ENCODE results near the gene MAPKAPK2. TPM values are rescaled to one million over a fixed set of nuclear protein-coding genes. Genes with fewer than 3 reads are reported as not detected.
A peak's percentile ranks its signal among the peaks of the same experiment; 100 is the strongest.

The MAPKAPK2 gene
- total RNA-seq, 1 donor from 2014 or later, result 63.1 TPM

DNA sequence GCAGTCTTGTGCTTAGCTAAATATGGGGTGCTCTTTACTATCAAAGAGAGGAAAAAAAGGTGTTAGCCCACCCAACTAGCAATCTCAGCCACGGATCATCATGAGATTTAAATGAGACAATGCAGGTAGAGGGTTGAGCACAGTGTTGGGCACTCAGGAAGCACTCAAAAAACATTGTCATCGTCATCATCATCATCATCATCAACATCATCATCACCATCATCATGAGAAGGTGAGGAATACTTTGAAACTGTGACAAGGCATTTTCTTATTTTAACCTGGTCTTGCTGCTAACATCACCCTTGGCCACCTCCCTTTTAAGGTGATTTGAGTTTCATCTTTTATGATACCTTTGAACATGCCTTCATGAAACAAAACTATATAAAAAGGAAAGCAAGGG lies 3.3 kb upstream of the MAPKAPK2 start:
- Mint-ChIP-seq H3K27me3 (peaks cover 40% of the 10 kb centered on the region), H3K9me3 (no peaks in the 10 kb centered on the region)

GRCh38 chr1:206682111-206682510 lies 2.6 kb upstream of the MAPKAPK2 start:
- Mint-ChIP-seq H3K4me1 (ENCODE audit: unreplicated experiment) (peaks cover 11% of the 10 kb centered on the region), H3K27ac (peak overlapping the region; percentile 61), H3K9me3 (no peaks in the 10 kb centered on the region), H3K36me3 (no peaks in the 10 kb centered on the region), H3K27me3 (peaks cover 40% of the 10 kb centered on the region), H3K4me3 (peak overlapping the region; percentile 65)
- DNase-seq (ENCODE audit: extremely low spot score, unreplicated experiment), result no peak
- no peak for TF ChIP-seq CTCF (conservative IDR thresholded peaks at IDR 0.05)

More for the DNA sequence above, 3.3 kb upstream of the MAPKAPK2 start:
- TF ChIP-seq CTCF (conservative IDR thresholded peaks at IDR 0.05), result no peak
- no peak overlapping the region for H3K27ac Mint-ChIP-seq
- no peak for DNase-seq (ENCODE audit: extremely low spot score, unreplicated experiment)
- H3K4me3 Mint-ChIP-seq, result no peak overlapping the region
- H3K36me3 Mint-ChIP-seq, result no peaks in the 10 kb centered on the region
- H3K4me1 Mint-ChIP-seq (ENCODE audit: unreplicated experiment), result peaks cover 4% of the 10 kb centered on the region

DNA sequence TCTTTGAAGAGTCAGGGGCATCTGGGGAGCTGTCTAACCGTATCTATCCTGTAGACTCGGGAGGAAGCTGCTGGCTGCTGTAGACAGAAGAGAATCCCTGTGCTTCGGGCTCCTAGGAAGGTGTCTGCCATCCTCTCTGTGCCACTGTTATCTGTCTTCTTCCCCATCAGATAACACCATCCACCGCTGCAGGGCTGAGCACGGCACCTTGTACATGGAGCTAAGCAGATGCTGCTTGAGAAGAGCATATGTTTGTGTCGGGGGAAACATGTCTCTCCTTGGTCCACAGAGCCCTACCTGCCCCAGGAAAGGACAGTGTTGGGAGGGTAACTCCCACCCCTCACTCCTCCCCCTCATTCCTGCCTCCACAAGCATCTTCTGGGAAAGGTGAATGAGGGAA lies 1.4 kb upstream of the MAPKAPK2 start:
- peaks cover 40% of the 10 kb centered on the region for H3K27me3 Mint-ChIP-seq
- H3K4me3 Mint-ChIP-seq, result peak overlapping the region; percentile 51
- H3K9me3 Mint-ChIP-seq, result no peaks in the 10 kb centered on the region
- H3K4me1 Mint-ChIP-seq (ENCODE audit: unreplicated experiment), result peaks cover 23% of the 10 kb centered on the region
- no peaks in the 10 kb centered on the region for H3K36me3 Mint-ChIP-seq
- TF ChIP-seq CTCF (conservative IDR thresholded peaks at IDR 0.05), result no peak
- peak overlapping the region; percentile 86 for H3K27ac Mint-ChIP-seq
- no peak for DNase-seq (ENCODE audit: extremely low spot score, unreplicated experiment)

DNA sequence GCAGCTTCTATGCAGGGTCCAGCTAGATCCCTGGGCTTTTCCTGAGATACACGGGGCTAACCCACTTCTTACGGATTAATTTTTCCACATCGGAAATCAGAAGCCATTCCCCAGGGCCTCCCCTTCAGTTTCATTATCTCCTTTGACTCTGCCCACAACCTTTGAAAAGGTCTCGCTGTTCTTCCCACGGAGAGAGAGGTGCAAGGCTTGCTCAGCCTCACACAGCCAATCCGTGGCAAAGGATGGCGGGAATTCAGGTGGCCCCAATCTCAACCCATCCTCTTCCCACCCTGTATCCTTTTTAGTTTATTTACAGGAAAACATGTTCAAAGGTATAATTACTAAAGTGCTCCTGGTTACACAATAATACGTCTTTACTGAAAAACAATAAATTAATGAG lies 702 bp upstream of the MAPKAPK2 start:
- no peaks in the 10 kb centered on the region for H3K36me3 Mint-ChIP-seq
- peak overlapping the region; percentile 90 for H3K4me3 Mint-ChIP-seq
- H3K4me1 Mint-ChIP-seq (ENCODE audit: unreplicated experiment), result peaks cover 24% of the 10 kb centered on the region
- no peak for DNase-seq (ENCODE audit: extremely low spot score, unreplicated experiment)
- peak overlapping the region; percentile 86 for H3K27ac Mint-ChIP-seq
- peaks cover 39% of the 10 kb centered on the region for H3K27me3 Mint-ChIP-seq
- no peaks in the 10 kb centered on the region for H3K9me3 Mint-ChIP-seq
- TF ChIP-seq CTCF (conservative IDR thresholded peaks at IDR 0.05), result no peak

DNA sequence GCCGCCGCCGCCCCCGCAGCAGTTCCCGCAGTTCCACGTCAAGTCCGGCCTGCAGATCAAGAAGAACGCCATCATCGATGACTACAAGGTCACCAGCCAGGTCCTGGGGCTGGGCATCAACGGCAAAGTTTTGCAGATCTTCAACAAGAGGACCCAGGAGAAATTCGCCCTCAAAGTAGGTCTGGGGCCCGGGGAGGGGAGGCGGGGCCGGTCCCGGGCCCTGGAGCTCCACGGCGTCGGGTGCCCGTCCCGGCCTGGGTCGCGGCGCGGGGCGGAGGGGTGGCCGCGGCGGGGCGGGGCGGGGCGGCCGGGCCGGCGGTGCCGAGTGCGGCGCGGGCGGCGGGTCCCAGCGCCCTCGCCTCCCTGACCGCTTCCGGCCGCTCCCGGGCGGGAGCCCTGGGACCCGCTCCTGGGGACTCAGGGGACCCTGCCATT lies 646 bp downstream of the MAPKAPK2 start:
- Mint-ChIP-seq H3K27me3 (peaks cover 33% of the 10 kb centered on the region), H3K4me1 (ENCODE audit: unreplicated experiment) (peaks cover 30% of the 10 kb centered on the region), H3K4me3 (peak overlapping the region; percentile 96), H3K9me3 (no peaks in the 10 kb centered on the region), H3K27ac (peak overlapping the region; percentile 96), H3K36me3 (no peaks in the 10 kb centered on the region)
- DNase-seq (ENCODE audit: extremely low spot score, unreplicated experiment), result no peak
- no peak for TF ChIP-seq CTCF (conservative IDR thresholded peaks at IDR 0.05)

Measured in type B pancreatic cell (in vitro differentiated cells).